Loucy (cell line): ENCODE results near the gene PRR35.

Experiments used
- CTCF ChIP-seq: fragments of 200-600 bp; sonication (generic); conservative IDR thresholded peaks from 2 replicates; pipeline ENCODE4 v1.5.1; 2014; ENCODE audit warnings: mild to moderate bottlenecking, antibody characterized with exemption, low read length
- EZH2phosphoT487 ChIP-seq: fragments of 200-600 bp; IDR thresholded peaks from 2 replicates; pipeline ENCODE4 v1.6.1; 2018; ENCODE audit warnings: antibody characterized with exemption, mild to moderate bottlenecking, moderate library complexity, borderline replicate concordance

DNA sequence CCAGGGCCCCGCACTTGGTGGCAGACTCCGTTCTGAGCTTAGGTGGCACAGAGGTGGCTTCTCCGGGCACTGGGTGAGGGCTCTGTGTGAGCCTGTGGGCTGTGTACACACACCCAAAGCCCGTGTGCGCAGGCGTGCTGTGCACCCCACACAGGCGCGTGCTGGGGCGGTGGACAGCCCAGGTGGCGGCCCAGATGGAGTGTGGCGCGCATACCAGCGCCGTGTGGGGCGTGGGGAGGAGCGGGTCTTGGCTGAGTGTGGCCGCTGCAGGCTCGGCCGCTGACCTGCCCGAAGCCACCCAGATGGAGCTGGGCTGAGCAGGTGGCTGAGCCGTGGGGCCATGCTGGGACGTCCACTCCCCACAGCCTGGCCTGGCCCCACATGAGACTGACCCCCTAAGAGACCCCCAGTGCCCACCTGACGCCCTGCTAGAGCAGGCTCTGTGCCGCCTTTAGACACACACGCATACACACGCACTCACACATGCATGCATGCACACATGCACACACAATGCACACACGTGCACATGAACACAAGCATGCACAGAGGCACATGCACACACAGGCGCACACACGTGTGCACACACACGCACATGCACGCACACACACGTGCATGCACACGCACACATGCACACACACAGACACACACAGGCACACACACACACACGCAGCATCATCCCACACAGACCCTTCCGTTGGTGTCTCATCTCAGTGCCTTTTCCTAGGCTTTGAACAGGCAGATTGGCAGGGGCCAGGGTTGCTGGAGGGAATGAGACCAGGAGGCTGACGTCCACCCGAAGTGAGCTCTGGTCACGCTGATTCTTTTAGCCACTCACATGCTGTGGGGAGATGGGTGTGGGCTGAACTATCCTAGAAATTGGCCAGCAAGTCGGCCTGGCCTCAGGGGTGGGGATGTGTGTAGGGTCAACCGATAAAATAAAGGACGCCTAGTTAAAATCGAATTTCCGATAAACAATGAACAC is 2.1 kb downstream of the PRR35 start:
- TF ChIP-seq CTCF (no peak), EZH2phosphoT487 (no peak)
